ENCODE data around the gene PDE8A.
"Not testable (repeated sequence)": the region's sequence is repeated elsewhere in the genome, so short reads cannot be mapped to it uniquely, and the experiment has no call there.

The PDE8A gene

DNA sequence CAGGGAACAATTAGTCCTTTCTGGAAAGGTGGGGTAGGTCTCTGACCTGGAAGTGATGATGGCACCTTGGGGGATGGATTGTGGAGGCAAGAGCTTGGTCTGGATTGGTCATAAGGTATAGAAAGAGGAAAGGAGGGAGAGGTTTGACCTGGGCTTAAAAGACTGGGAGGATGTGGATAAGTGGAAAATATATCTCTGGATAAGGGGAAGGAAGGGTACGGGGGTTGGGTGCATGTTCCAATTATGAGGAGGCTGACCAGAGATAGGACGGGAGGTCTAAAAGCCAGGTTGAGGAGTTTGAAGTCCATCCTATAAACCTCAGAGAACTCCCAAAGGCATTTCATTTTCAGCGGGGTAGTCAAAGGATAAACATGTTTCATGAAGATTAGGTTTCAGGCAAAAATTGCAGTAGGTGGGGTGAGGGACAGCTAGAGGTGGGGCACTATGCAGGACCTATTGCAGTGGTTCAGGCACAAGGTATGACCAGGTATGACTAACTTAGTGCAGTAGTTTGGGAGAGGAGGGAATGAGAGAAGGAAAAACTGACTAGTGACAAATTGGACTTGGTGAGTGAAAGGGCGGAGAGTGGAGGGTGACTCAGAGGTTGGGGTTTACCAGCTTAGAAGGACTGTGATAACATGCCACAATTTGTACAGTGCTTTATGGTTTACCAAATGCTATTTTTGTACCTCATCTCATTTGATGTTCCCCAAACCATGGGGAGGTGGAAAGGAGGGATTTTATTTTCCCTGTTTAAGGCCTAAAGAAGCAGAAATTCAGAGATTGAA is 10.7 kb downstream of the PDE8A start:
- DNase-seq: no peak

- no peak for DNase-seq
These were observed 14.4 kb downstream of the PDE8A start for GRCh38 chr15:84996055-84996454.

DNA sequence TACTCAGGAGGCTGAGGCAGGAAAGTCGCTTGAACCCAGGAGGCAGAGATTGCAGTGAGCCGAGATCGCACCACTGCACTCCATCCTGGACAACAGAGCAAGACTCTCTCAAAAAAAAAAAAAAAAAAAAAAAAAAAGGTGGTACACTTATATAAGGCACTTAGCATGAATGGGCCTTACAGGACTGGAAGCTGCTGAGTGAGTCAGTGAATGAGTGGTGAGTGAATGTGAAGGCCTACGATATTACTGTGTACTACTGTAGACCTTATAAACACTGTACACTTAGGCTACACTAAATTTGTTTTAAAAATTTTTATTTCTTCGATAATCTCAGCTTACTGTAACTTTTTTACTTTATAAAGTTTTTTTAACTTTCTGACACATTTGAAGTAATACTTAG is 15.1 kb downstream of the PDE8A start:
- not testable (repeated sequence) for DNase-seq

GRCh38 chr15:84997214-84997613 is 15.6 kb downstream of the PDE8A start:
- not testable (repeated sequence) for DNase-seq

DNA sequence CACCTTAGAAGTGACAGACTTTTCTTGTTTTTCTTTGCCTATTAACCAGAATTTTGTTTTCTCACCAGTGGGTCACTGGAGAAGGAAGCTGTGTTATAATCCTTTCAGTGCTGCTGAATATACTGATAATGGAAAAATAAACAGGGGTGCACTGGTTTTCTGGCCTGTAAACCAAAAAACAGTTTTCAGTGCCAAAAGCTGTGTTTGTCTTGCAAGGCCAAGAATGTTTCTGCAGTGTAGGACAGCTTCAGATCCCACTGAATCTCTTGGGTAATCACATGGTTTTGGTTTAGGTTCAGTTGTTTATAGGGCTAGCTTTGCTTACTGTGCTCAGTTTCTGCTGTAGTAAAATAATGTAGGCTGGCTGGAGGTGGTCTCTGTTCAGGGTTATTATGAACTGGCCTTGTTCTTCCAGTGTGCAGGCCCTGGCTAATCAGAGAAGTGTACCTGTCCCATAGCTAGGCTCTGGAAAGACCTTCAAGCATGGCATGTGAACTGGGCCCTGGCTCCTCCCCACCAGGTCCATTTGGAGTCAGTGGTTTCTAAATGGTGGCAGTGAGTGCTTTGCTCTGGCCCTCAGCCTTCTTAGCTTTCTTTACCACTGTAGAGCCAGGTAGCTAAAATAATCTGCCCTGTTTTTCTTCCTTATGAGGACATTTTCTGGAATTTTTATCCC is 18.7 kb downstream of the PDE8A start:
- DNase-seq: no peak

GRCh38 chr15:85000937-85001336 is 19.3 kb downstream of the PDE8A start:
- DNase-seq: no peak

DNA sequence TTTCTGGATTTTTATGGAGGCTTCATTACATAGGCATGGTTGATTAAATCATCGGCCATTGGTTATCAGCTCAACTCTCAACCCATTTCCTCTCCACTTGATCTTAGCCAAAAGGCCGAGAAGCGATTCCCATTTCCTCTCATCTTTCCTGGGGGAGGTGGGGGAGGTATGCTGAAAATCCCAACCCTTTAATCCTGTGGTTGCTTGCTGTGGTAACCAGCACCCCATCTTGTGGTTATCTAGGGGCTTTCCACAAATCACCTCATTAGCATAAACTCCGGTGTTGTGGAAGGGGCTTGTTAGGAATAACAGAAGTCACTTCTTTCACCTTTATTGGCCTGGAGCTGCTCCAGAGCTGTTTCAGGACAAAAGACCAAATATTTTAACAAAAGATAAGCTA is 20.9 kb downstream of the PDE8A start:
- DNase-seq: no peak

- no peak for DNase-seq
These were observed 22.1 kb downstream of the PDE8A start for GRCh38 chr15:85003593-85004312.

GRCh38 chr15:85004550-85004949 is 22.9 kb downstream of the PDE8A start:
- no peak for DNase-seq

GRCh38 chr15:85005319-85005718 is 23.7 kb downstream of the PDE8A start:
- DNase-seq: no peak

DNA sequence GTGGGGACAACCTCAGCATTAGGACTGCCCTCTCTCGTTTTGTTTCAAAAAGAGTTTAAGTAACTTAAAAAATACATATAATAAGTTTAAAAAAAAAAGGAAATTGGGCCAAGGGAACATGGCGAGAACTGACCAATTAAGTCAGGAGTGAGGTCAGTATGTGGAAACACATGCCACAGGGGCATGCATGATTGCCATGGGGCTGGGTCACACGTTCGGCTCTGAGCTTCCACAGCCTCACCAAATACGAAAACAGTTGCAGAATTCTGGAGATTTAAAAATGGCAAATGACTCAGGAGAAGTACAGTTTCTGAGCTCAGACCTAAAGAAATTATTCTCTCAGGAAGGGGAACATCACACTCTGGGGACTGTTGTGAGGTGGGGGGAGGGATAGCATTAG is 24.1 kb downstream of the PDE8A start:
- no peak for DNase-seq

- no peak for DNase-seq
These were observed 24.5 kb downstream of the PDE8A start for GRCh38 chr15:85006201-85006600.

DNA sequence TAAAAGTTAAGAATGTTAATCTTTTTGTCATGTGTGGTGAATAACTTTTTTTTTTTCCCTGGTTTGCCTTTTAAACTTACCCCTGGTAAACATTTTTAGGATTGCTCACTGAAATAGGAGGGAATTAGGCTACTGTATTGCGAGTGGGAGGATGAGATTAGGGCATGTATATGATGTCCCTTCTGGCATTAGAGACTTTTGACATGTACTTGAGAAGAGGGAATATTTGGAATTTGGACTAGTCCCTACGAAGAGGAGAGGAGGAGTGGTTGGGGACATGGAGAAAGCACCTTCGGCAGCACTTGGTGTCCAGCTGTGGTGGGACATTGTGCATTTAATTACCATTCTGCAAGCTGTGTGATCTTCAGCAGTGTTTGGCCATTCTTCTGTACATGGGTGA is 25.0 kb downstream of the PDE8A start:
- DNase-seq: no peak

DNA sequence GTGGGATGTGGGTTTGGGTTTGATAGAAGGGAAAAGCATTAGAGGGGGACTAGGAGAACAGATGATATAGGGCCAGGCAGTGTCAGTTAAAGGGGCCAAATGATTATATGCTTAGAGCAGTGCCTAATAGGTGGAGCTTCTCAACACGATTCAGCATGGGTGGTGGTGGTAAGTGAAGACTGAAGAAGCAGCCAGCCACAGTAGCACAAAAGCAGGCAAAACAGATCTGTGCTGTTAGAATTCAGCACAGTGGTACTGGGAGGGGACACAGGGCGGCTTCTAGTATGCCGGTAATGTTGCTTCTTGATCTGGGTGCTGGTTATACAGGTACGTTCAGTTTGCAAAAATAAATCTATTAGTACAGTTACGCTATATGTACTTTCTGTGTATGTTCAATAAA is 25.5 kb downstream of the PDE8A start:
- no peak for DNase-seq

DNA sequence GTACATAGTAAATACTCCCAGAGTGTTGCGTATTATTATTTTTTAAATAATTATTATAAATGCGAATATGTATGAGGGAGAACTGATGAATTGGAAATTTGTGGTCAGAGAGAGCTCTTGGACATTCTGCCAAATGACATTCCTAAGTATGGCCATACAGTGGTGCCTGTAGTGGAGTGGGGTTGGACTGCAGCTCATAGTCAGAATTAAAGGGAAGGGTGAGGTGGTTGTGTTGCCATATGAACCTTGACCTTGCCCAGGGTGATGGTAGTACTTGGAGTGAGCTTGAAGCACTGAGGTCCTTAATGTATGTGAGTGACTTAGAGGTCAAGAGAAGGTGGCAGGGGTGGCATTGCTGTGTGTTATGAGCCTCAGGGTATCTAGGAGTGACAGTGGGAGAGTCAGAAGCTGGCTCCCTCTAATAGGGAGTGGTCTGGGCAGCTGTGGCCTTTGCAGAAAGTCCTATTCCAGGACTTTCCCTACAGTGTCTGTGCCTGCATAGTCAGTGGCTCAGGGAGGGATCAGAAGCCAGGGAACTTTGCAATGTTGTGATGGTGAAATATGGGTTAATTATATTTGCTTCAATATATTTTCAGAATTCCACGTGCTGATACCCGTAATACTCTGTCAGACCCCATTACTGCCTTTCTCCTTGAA is 26.2 kb downstream of the PDE8A start:
- DNase-seq: no peak

GRCh38 chr15:85008474-85009260 is 27.0 kb downstream of the PDE8A start:
- DNase-seq: no peak

- DNase-seq: no peak
These were observed 27.8 kb downstream of the PDE8A start for GRCh38 chr15:85009435-85009834.

GRCh38 chr15:85010071-85010385 is 28.4 kb downstream of the PDE8A start:
- no peak for DNase-seq

- no peak for DNase-seq
These were observed 28.9 kb downstream of the PDE8A start for GRCh38 chr15:85010386-85011159.

GRCh38 chr15:85011160-85011571 is 29.5 kb downstream of the PDE8A start:
- DNase-seq: no peak

DNA sequence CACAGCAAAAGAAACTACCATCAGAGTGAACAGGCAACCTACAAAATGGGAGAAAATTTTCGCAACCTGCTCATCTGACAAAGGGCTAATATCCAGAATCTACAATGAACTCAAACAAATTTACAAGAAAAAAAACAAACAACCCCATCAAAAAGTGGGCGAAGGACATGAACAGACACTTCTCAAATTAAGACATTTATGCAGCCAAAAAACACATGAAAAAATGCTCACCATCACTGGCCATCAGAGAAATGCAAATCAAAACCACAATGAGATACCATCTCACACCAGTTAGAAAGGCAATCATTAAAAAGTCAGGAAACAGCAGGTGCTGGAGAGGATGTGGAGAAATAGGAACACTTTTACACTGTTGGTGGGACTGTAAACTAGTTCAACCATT is 30.1 kb downstream of the PDE8A start:
- DNase-seq: not testable (repeated sequence)

- no peak for DNase-seq
These were observed 32.1 kb downstream of the PDE8A start for GRCh38 chr15:85013785-85014184.
